HepG2 (cell line): Measurements from ENCODE around the gene TLCD1. TPM values are rescaled to one million over a fixed set of nuclear protein-coding genes. Genes with fewer than 3 reads are reported as not detected.

Source experiments
- BRD4 ChIP-seq: sonication (generic); formaldehyde crosslinking; IDR thresholded peaks from 2 replicates; pipeline ENCODE4 v1.4.0; 2020; ENCODE audit warnings: missing genetic modification reagents
- FOXP4 ChIP-seq: sonication (generic); formaldehyde crosslinking; IDR thresholded peaks from 2 replicates; pipeline ENCODE4 v1.4.0; 2020; ENCODE audit warnings: missing genetic modification reagents
- HMGA1 ChIP-seq: sonication (generic); formaldehyde crosslinking; conservative IDR thresholded peaks from 2 replicates; pipeline ENCODE4 v1.4.0; 2020; ENCODE audit warnings: missing genetic modification reagents
- JUNB ChIP-seq: sonication (generic); formaldehyde crosslinking; IDR thresholded peaks from 2 replicates; pipeline ENCODE4 v1.8.0; 2022; ENCODE audit warnings: missing genetic modification reagents, mild to moderate bottlenecking, borderline replicate concordance
- LCORL ChIP-seq, 2 experiments: fragments of 450-650 bp in 1 of 2; sonication (generic) in 1 of 2; formaldehyde crosslinking in 1 of 2; IDR thresholded peaks; 2 replicates each; pipeline versions ENCODE4 v1.5.0 to v1.6.1; 2017 to 2020; ENCODE audit warnings: antibody characterized with exemption in 1 of 2, missing genetic modification reagents in 1 of 2
- NCOA5 ChIP-seq: sonication (generic); formaldehyde crosslinking; IDR thresholded peaks from 2 replicates; pipeline ENCODE4 v1.4.0; 2020; ENCODE audit warnings: missing genetic modification reagents
- RBM22 ChIP-seq: fragments of 200-400 bp; formaldehyde crosslinking; optimal IDR thresholded peaks from 2 replicates; pipeline ENCODE3; 2017; ENCODE audit warnings: mild to moderate bottlenecking, low read length, moderate library complexity
- REST ChIP-seq, 2 experiments: IDR thresholded peaks; 2 replicates each; pipeline ENCODE4 v1.6.1; 2011 to 2012; ENCODE audit warnings: low read length in 2 of 2, borderline replicate concordance in 1 of 2, low read depth in 1 of 2, mild to moderate bottlenecking in 1 of 2, moderate library complexity in 1 of 2
- REXO4 ChIP-seq: sonication (generic); formaldehyde crosslinking; IDR thresholded peaks from 2 replicates; pipeline ENCODE4 v1.8.0; 2022; ENCODE audit warnings: missing genetic modification reagents, mild to moderate bottlenecking, borderline replicate concordance
- SNAPC5 ChIP-seq: sonication (generic); formaldehyde crosslinking; IDR thresholded peaks from 2 replicates; pipeline ENCODE4 v1.8.1; 2023; ENCODE audit warnings: mild to moderate bottlenecking, missing genetic modification reagents, borderline replicate concordance
- TBX3 ChIP-seq: fragments of 450-650 bp; IDR thresholded peaks from 2 replicates; pipeline ENCODE4 v1.6.1; 2017; ENCODE audit warnings: antibody characterized with exemption, mild to moderate bottlenecking, inconsistent platforms, borderline replicate concordance
- TERF1 ChIP-seq: sonication (generic); formaldehyde crosslinking; IDR thresholded peaks from 2 replicates; pipeline ENCODE4 v1.8.0; 2022; ENCODE audit warnings: mild to moderate bottlenecking, missing genetic modification reagents, moderate library complexity
- ZNF160 ChIP-seq: sonication (generic); formaldehyde crosslinking; IDR thresholded peaks from 2 replicates; pipeline ENCODE4 v1.8.0; 2022; ENCODE audit warnings: mild to moderate bottlenecking, inconsistent platforms, missing genetic modification reagents
- ZNF512 ChIP-seq: sonication (generic); formaldehyde crosslinking; IDR thresholded peaks from 2 replicates; pipeline ENCODE4 v1.4.0; 2020; ENCODE audit warnings: mild to moderate bottlenecking, missing genetic modification reagents
- polyA plus RNA-seq, 8 experiments: library from polyadenylated mRNA; depleted of rRNA in 3 of 8; stranded (reverse) in 7 of 8; unstranded in 1 of 8; fragments of >200 nt; fragmentation: Illumina TruSeq in 4 of 8; extraction: Trizol in 4 of 8; gene quantifications; 2 replicates each; pipeline versions ENCODE4 v1.2.1 to v1.2.3, GENCODE V29; 2011 to 2016; ENCODE audit warnings: low read depth in 4 of 8, missing spikeins in 1 of 8, mixed read lengths in 1 of 8; ENCODE audit not compliant: insufficient read depth in 1 of 8
- total RNA-seq, 5 experiments: library from RNA; depleted of rRNA; stranded (reverse); fragments of >200 nt; fragmentation: Illumina TruSeq; extraction: Trizol; gene quantifications; 2 replicates each; pipeline ENCODE4 v1.2.3, GENCODE V29; 2016; ENCODE audit warnings: low read depth in 1 of 5

Gene TLCD1
- total and polyA plus RNA-seq, 2 of the 13 experiments (the other 11 are each of a cell fraction or from before 2014, with no cell fraction given), result 14.9 to 19.6 TPM

- TF ChIP-seq FOXP4 (CRISPR knock-in tag) (0 out of 2 replicates have a peak, but pooled peaks have one; percentile 24), TBX3 (no peak), BRD4 (CRISPR knock-in tag) (no peak), TERF1 (no peak), RBM22 (no peak), NCOA5 (CRISPR knock-in tag) (no peak), REXO4 (CRISPR knock-in tag) (no peak), HMGA1 (CRISPR knock-in tag) (no peak), LCORL (IDR thresholded peaks at IDR 0.05) (no peak), LCORL (CRISPR knock-in tag; IDR thresholded peaks at IDR 0.05) (peak; percentile 72), ZNF160 (CRISPR knock-in tag) (no peak), JUNB (no peak), SNAPC5 (CRISPR knock-in tag) (no peak), REST (IDR thresholded peaks at IDR 0.05; ENCODE audit: borderline replicate concordance in 1 of 2, low read depth in 1 of 2, low read length in 2 of 2) (no peak), ZNF512 (CRISPR knock-in tag) (no peak)
Measured at GRCh38 chr17:28750178-28751047, 24.4 kb upstream of the TLCD1 start (continued).
